Osteoblast (primary cell): ENCODE data around the gene TNFAIP2. TPM values are rescaled to one million over a fixed set of nuclear protein-coding genes. Genes with fewer than 3 reads are reported as not detected.

ENCODE experiments used
- DNase-seq: peaks from one replicate; pipeline ENCODE4 v3.0.0; 2011; ENCODE audit warnings: low spot score, mixed read lengths; ENCODE audit not compliant: insufficient read length; ENCODE audit errors: missing footprints
- H2AFZ ChIP-seq: 2 replicates; pipeline ENCODE4 v1.6.0; 2011; ENCODE audit warnings: mild to moderate bottlenecking, low read length
- H3K27ac ChIP-seq: 2 replicates; pipeline ENCODE4 v1.5.1; 2011; ENCODE audit warnings: mild to moderate bottlenecking, low read depth, low read length, moderate library complexity
- H3K27me3 ChIP-seq: 2 replicates; pipeline ENCODE4 v1.6.0; 2012; ENCODE audit warnings: mild to moderate bottlenecking, control low read depth, inconsistent platforms, low read length, moderate library complexity; ENCODE audit not compliant: insufficient read depth
- H3K36me3 ChIP-seq: 2 replicates; pipeline ENCODE4 v1.5.1; 2011; ENCODE audit warnings: mild to moderate bottlenecking, low read length, control low read depth, moderate library complexity; ENCODE audit not compliant: insufficient read depth
- H3K4me1 ChIP-seq: 2 replicates; pipeline ENCODE4 v1.5.1; 2011; ENCODE audit warnings: mild to moderate bottlenecking, low read length, control low read depth, moderate library complexity; ENCODE audit not compliant: insufficient read depth
- H3K4me2 ChIP-seq: 2 replicates; pipeline ENCODE4 v1.6.0; 2011; ENCODE audit warnings: mild to moderate bottlenecking, low read length; ENCODE audit not compliant: insufficient read depth
- H3K4me3 ChIP-seq: fragments of 200-600 bp; sonication (generic); 3 replicates; pipeline ENCODE4 v1.5.1; 2012; ENCODE audit warnings: mild to moderate bottlenecking, low read length, inconsistent platforms; ENCODE audit not compliant: insufficient read depth
- H3K79me2 ChIP-seq: 2 replicates; pipeline ENCODE4 v1.6.0; 2012; ENCODE audit warnings: mild to moderate bottlenecking, low read length, control low read depth, inconsistent platforms; ENCODE audit not compliant: insufficient read depth
- H3K9me3 ChIP-seq: 2 replicates; pipeline ENCODE4 v1.5.1; 2011; ENCODE audit warnings: low read depth, low read length, control low read depth
- H4K20me1 ChIP-seq: 2 replicates; pipeline ENCODE4 v1.6.0; 2012; ENCODE audit warnings: mild to moderate bottlenecking, low read length, control low read depth; ENCODE audit not compliant: insufficient read depth
- CTCF ChIP-seq: IDR thresholded peaks from 2 replicates; pipeline ENCODE4 v1.5.1; 2011; ENCODE audit warnings: mild to moderate bottlenecking, low read depth, low read length, moderate library complexity; ENCODE audit errors: extremely low read depth
- total RNA-seq: library from RNA; depleted of rRNA; stranded (reverse); fragments of >200 nt; gene quantifications from 2 replicates; pipeline ENCODE4 v1.2.3, GENCODE V29; 2012

Gene TNFAIP2
- total RNA-seq, 1 donor = 60.1 TPM

GRCh38 chr14:103078420-103078749, 44.9 kb upstream of the TNFAIP2 start:
- no peak overlapping the region for H2AFZ ChIP-seq
- no peak overlapping the region for H3K27ac ChIP-seq
- H3K4me2 ChIP-seq = no peak overlapping the region
- H3K79me2 ChIP-seq = no peaks in the 10 kb centered on the region
- H3K27me3 ChIP-seq = peaks cover 11% of the 10 kb centered on the region
- peaks cover 5% of the 10 kb centered on the region for H3K4me1 ChIP-seq
- H3K4me3 ChIP-seq = no peak overlapping the region
- H3K36me3 ChIP-seq = no peaks in the 10 kb centered on the region
- TF ChIP-seq CTCF = peak; percentile 73
- H3K9me3 ChIP-seq = no peaks in the 10 kb centered on the region
- peak; percentile 98 for DNase-seq
- no peaks in the 10 kb centered on the region for H4K20me1 ChIP-seq

DNA sequence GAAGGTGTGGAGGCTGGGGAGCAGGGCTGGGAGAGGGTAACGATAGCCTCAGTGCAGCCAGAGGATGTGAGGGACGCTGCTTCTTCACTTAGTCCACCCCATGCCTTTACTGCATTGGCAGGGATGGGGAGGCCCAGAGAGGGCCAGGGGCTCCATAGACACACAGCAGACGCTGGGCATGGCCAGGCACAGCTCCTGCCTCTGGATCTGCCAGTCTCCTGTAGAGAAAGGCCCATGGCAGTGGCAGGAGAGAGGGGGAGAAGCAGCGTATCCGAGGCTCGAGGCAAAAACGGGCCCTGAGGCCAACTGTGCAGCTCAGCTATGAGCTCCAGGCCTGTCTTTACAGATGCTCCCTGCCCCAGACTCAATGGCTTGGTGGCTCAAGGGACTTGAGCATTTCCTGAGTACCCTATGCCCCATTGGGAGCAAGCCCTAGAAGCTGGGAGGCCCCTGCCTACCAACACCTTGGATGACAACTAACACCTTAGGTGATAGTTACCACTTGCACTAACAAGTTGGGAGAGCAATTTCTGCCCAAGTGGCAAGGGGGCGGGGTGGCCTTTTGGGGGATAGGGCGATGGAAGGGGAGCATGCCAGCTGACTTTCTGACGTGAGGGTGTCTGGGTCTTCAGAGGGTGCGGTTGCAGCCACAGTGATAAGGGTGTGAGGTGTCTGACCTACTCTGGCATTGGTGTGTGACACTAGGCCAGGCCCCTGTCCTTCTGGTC, 44.2 kb upstream of the TNFAIP2 start:
- Histone ChIP-seq H3K27ac (no peak overlapping the region), H3K4me3 (no peak overlapping the region), H3K36me3 (no peaks in the 10 kb centered on the region), H3K27me3 (peaks cover 11% of the 10 kb centered on the region), H3K9me3 (no peaks in the 10 kb centered on the region), H3K4me1 (peaks cover 5% of the 10 kb centered on the region), H3K4me2 (no peak overlapping the region), H2AFZ (no peak overlapping the region), H3K79me2 (no peaks in the 10 kb centered on the region), H4K20me1 (no peaks in the 10 kb centered on the region)
- DNase-seq = peak; percentile 71
- no peak for TF ChIP-seq CTCF

DNA sequence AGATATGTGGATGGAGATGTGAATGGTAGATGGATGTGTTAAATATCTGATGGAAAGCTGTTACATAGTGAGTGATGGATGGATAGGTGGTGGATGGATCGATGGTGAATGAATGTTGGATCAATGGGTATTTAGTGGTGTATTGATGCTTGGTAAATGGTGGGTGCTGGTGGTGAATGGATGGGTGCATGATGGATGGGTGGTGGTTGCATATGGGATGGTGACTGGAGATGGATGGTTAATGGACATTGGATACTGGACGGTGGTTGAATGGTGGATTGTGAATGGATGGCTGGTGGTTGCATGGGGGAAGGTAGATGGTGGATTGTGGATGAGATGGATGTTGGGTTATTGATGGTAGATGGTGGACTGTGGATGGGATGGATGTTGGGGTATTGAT, 41.3 kb upstream of the TNFAIP2 start:
- Histone ChIP-seq H3K36me3 (no peaks in the 10 kb centered on the region), H3K27me3 (peaks cover 19% of the 10 kb centered on the region)
- DNase-seq = peak; percentile 15

More for the DNA sequence above, 41.3 kb upstream of the TNFAIP2 start:
- TF ChIP-seq CTCF = no peak
- no peak overlapping the region for H3K4me2 ChIP-seq
- no peak overlapping the region for H2AFZ ChIP-seq
- H3K27ac ChIP-seq = no peak overlapping the region
- no peaks in the 10 kb centered on the region for H4K20me1 ChIP-seq
- no peaks in the 10 kb centered on the region for H3K9me3 ChIP-seq
- H3K79me2 ChIP-seq = no peaks in the 10 kb centered on the region
- H3K4me1 ChIP-seq = no peaks in the 10 kb centered on the region
- H3K4me3 ChIP-seq = no peak overlapping the region
